ENCODE results near the gene PPP4C.

PPP4C gene

GRCh38 chr16:30096862-30097563 is 21.2 kb downstream of the PPP4C start:
- peak overlapping the region; percentile 29 for H3K4me3 ChIP-seq (replicated peaks; ENCODE audit: low read depth, low read length)
- TF ChIP-seq CTCF (IDR thresholded peaks at IDR 0.05; ENCODE audit: low read depth, low read length, missing control alignments): no peak
- DNase-seq (ENCODE audit: extremely low read depth, low read depth): no peak

GRCh38 chr16:30104090-30104489 is 28.3 kb downstream of the PPP4C start:
- TF ChIP-seq CTCF (IDR thresholded peaks at IDR 0.05; ENCODE audit: low read depth, low read length, missing control alignments): no peak
- DNase-seq (ENCODE audit: extremely low read depth, low read depth): no peak
- no peak overlapping the region for H3K4me3 ChIP-seq (replicated peaks; ENCODE audit: low read depth, low read length)

GRCh38 chr16:30104492-30104891 is 28.7 kb downstream of the PPP4C start:
- TF ChIP-seq CTCF (IDR thresholded peaks at IDR 0.05; ENCODE audit: low read depth, low read length, missing control alignments): no peak
- H3K4me3 ChIP-seq (replicated peaks; ENCODE audit: low read depth, low read length): no peak overlapping the region
- no peak for DNase-seq (ENCODE audit: extremely low read depth, low read depth)

DNA sequence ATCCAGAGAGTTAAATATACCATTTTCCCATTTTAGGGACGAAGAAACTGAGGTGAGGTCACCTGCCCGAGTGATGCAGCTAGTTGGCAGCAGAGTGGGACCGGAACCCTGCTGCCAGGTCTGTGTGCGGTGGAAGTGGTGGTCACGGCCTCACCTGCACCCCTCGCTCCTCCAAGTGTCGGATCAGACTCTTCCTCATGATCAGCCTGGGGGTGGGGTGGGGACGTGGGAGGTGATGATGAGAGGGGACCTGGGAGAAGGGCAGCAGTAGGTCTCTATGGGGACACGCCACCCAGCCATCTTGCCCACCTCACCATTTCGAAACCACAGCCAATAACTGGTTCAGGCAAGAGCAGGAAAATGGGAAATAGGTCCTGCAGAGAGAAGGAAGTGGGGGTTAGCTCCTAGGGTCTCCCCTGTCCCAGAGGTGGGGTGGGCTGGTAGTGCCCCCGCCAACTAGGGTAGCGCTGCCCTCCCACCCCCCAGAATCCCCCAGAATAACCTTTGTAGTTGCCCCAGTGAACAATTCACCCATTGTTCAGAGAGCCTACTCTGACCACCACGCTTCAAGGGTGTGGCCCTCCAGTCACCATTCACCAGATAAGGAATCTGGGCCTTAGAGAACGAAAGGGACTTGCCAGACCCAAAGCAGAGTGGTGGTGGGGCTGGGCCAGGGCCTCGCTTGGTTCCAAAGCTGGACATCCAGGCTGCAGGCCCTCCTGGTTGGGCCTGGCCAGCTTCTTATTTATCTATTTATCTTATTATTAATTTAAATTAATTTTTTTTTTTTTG is 32.5 kb downstream of the PPP4C start:
- DNase-seq (ENCODE audit: extremely low read depth, low read depth): no peak
- H3K4me3 ChIP-seq (replicated peaks; ENCODE audit: low read depth, low read length): no peak overlapping the region
- TF ChIP-seq CTCF (IDR thresholded peaks at IDR 0.05; ENCODE audit: low read depth, low read length, missing control alignments): no peak

- no peak for DNase-seq (ENCODE audit: extremely low read depth, low read depth)
- H3K4me3 ChIP-seq (replicated peaks; ENCODE audit: low read depth, low read length): no peak overlapping the region
- TF ChIP-seq CTCF (IDR thresholded peaks at IDR 0.05; ENCODE audit: low read depth, low read length, missing control alignments): no peak
Measured at GRCh38 chr16:30110661-30111060, 34.9 kb downstream of the PPP4C start.

GRCh38 chr16:30112197-30113030 is 36.6 kb downstream of the PPP4C start:
- peak; percentile 67 for TF ChIP-seq CTCF (IDR thresholded peaks at IDR 0.05; ENCODE audit: low read depth, low read length, missing control alignments)
- DNase-seq (ENCODE audit: extremely low read depth, low read depth): no peak
- H3K4me3 ChIP-seq (replicated peaks; ENCODE audit: low read depth, low read length): no peak overlapping the region
